Transverse colon (tissue), 4 donors: ENCODE measurements around the gene KDM3A. TPM values are rescaled to one million over a fixed set of nuclear protein-coding genes. Genes with fewer than 3 reads are reported as not detected.
A peak's percentile ranks its signal among the peaks of the same experiment; 100 is the strongest.

ENCODE experiments used
- DNase-seq: peaks from one replicate; pipeline ENCODE4 v3.0.0-alpha.2; 2019
- H3K27ac ChIP-seq, 4 donors: fragments of 200-600 bp; sonication (generic); 2 replicates each; pipeline ENCODE4 v1.5.1; 2016 to 2018; ENCODE audit warnings: inconsistent platforms in 4 of 4
- H3K27me3 ChIP-seq: fragments of 200-600 bp; sonication (generic); 2 replicates; pipeline ENCODE4 v1.5.1; 2017; ENCODE audit warnings: inconsistent platforms
- H3K36me3 ChIP-seq, 4 donors: fragments of 200-600 bp; sonication (generic); 2 replicates each; pipeline ENCODE4 v1.5.1; 2017 to 2019; ENCODE audit warnings: inconsistent platforms in 4 of 4
- H3K4me1 ChIP-seq, 4 donors: fragments of 200-600 bp; sonication (generic); 2 replicates each; pipeline ENCODE4 v1.5.1; 2017 to 2020; ENCODE audit warnings: inconsistent platforms in 4 of 4
- H3K4me3 ChIP-seq, 4 donors: fragments of 200-600 bp; sonication (generic); 1 replicate in 1 of 4; 2 replicates in 3 of 4; pipeline versions ENCODE4 v1.5.1 to v1.6.1; 2017 to 2019; ENCODE audit warnings: inconsistent platforms in 4 of 4
- H3K9me3 ChIP-seq, 2 donors: fragments of 200-600 bp; sonication (generic); 2 replicates each; pipeline ENCODE4 v1.5.1; 2017 to 2019; ENCODE audit warnings: inconsistent platforms in 2 of 2
- EP300 ChIP-seq: sonication (generic); formaldehyde crosslinking; IDR thresholded peaks from one replicate; pipeline ENCODE4 v1.6.1; 2017; ENCODE audit warnings: antibody characterized with exemption, low read depth
- POLR2A ChIP-seq: fragments of 450-650 bp; IDR thresholded peaks from one replicate; pipeline ENCODE4 v1.6.1; 2016; ENCODE audit warnings: antibody characterized with exemption, mild to moderate bottlenecking, moderate library complexity
- POLR2AphosphoS5 ChIP-seq, 3 donors: sonication (generic); formaldehyde crosslinking; IDR thresholded peaks; one replicate each; pipeline ENCODE4 v1.6.1; 2016; ENCODE audit warnings: antibody characterized with exemption in 3 of 3
- whole genome bisulfite sequencing, 2 donors: methylation state at CpG; one replicate each; pipeline ENCODE4 v1.1.5; 2018; ENCODE audit warnings: low coverage in 1 of 2; 5-methylcytosine and 5-hydroxymethylcytosine counted together
- in situ Hi-C, 4 donors: fragments of 200-750 bp; cut with MboI; loops; one replicate each; pipeline versions ENCODE4 v1.15.0 to v1.15.1; 2017; ENCODE audit warnings: low sequenced_read_pairs in 3 of 4, low pct_ligation_motif_present in 1 of 4, low pct_unique_long_range_greater_than_20kb in 1 of 4
- intact Hi-C: fragments of 100-400 bp; cut with DNase I; formaldehyde crosslinking; loops from one replicate; pipeline ENCODE4 v1.15.1; 2023; ENCODE audit warnings: low total_unique reads
- total RNA-seq, 4 donors: library from RNA; depleted of rRNA; stranded (reverse); fragments of >200 nt; gene quantifications; one replicate each; pipeline ENCODE4 v1.1.0, GENCODE V29; 2016
- TF ChIP-seq, protein P1 (sequence below), 5 experiments: fragments of 200-600 bp in 3 of 5; fragments of 450-650 bp in 2 of 5; sonication (generic) in 3 of 5; IDR thresholded peaks; 1 replicate in 2 of 5; 2 replicates in 3 of 5; pipeline ENCODE4 v1.5.1; 2016 to 2017; ENCODE audit warnings: antibody characterized with exemption in 5 of 5, inconsistent platforms in 3 of 5, mild to moderate bottlenecking in 2 of 5, moderate library complexity in 1 of 5

KDM3A gene, protein sequence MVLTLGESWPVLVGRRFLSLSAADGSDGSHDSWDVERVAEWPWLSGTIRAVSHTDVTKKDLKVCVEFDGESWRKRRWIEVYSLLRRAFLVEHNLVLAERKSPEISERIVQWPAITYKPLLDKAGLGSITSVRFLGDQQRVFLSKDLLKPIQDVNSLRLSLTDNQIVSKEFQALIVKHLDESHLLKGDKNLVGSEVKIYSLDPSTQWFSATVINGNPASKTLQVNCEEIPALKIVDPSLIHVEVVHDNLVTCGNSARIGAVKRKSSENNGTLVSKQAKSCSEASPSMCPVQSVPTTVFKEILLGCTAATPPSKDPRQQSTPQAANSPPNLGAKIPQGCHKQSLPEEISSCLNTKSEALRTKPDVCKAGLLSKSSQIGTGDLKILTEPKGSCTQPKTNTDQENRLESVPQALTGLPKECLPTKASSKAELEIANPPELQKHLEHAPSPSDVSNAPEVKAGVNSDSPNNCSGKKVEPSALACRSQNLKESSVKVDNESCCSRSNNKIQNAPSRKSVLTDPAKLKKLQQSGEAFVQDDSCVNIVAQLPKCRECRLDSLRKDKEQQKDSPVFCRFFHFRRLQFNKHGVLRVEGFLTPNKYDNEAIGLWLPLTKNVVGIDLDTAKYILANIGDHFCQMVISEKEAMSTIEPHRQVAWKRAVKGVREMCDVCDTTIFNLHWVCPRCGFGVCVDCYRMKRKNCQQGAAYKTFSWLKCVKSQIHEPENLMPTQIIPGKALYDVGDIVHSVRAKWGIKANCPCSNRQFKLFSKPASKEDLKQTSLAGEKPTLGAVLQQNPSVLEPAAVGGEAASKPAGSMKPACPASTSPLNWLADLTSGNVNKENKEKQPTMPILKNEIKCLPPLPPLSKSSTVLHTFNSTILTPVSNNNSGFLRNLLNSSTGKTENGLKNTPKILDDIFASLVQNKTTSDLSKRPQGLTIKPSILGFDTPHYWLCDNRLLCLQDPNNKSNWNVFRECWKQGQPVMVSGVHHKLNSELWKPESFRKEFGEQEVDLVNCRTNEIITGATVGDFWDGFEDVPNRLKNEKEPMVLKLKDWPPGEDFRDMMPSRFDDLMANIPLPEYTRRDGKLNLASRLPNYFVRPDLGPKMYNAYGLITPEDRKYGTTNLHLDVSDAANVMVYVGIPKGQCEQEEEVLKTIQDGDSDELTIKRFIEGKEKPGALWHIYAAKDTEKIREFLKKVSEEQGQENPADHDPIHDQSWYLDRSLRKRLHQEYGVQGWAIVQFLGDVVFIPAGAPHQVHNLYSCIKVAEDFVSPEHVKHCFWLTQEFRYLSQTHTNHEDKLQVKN (N-terminal part only)
- total RNA-seq = 100 to 1,000 TPM in 1 of 4 donors, 10 to 100 TPM in 3; 40.4 to 173 (median 55.0) TPM

GRCh38 chr2:86440631-86441391, at the start of gene KDM3A:
KDM3A (plus strand) TSS chr2:86441371; CDS start chr2:86442048, 677 bp downstream.
- H3K27me3 ChIP-seq = no peaks in the 10 kb centered on the region
- TF ChIP-seq EP300 (no peak), POLR2A (peak; percentile 96), POLR2AphosphoS5 (IDR thresholded peaks at IDR 0.05) (peak; percentile 41 to 97 (median 46))
- TF ChIP-seq, protein P1, sequence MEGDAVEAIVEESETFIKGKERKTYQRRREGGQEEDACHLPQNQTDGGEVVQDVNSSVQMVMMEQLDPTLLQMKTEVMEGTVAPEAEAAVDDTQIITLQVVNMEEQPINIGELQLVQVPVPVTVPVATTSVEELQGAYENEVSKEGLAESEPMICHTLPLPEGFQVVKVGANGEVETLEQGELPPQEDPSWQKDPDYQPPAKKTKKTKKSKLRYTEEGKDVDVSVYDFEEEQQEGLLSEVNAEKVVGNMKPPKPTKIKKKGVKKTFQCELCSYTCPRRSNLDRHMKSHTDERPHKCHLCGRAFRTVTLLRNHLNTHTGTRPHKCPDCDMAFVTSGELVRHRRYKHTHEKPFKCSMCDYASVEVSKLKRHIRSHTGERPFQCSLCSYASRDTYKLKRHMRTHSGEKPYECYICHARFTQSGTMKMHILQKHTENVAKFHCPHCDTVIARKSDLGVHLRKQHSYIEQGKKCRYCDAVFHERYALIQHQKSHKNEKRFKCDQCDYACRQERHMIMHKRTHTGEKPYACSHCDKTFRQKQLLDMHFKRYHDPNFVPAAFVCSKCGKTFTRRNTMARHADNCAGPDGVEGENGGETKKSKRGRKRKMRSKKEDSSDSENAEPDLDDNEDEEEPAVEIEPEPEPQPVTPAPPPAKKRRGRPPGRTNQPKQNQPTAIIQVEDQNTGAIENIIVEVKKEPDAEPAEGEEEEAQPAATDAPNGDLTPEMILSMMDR (IDR thresholded peaks at IDR 0.05) = peak in 1 of 5 experiments; percentile 27
- in situ Hi-C loops = loop anchor here in 1 of 4 donors (10.0 kb wide), 1 partner anchor 216 kb away; no protein-coding TSS in a partner anchor

GRCh38 chr2:86392873-86393518, 48.2 kb upstream of the KDM3A start:
- Histone ChIP-seq H3K27me3 (no peaks in the 10 kb centered on the region), H3K36me3 (no peaks in the 10 kb centered on the region), H3K9me3 (no peaks in the 10 kb centered on the region), H3K4me3 (no peak overlapping the region), H3K27ac (peak overlapping the region in 3 of 4 donors; percentile 37 to 62 (median 48)), H3K4me1 (peaks cover 4 to 14% (median 12%) of the 10 kb centered on the region in 4 donors)
- WGBS, 2 donors = 55 to 78% methylated on average over 2 to 6 of the region's 6 CpGs
- in situ Hi-C loops = no loop called here
- TF ChIP-seq, protein P1 (IDR thresholded peaks at IDR 0.05) = no peak
- TF ChIP-seq EP300 (no peak), POLR2AphosphoS5 (IDR thresholded peaks at IDR 0.05) (no peak), POLR2A (no peak)
- DNase-seq = no peak
- intact Hi-C loops = no loop called here

More at GRCh38 chr2:86440631-86441391, at the start of gene KDM3A:
- DNase-seq = peak; percentile 100
- 1 to 3% methylated on average over 17 to 50 of the region's 51 CpGs for WGBS, 2 donors
- peak within 1 kb of the TSS; percentile 96 to 99 (median 98) for H3K27ac ChIP-seq
- H3K36me3 ChIP-seq = no peaks in the 10 kb centered on the region
- peak within 1 kb of the TSS; percentile 56 to 85 (median 64) for H3K4me3 ChIP-seq
- H3K9me3 ChIP-seq = peaks cover 18 to 23% of the 10 kb centered on the region in 2 donors
- peaks cover 13 to 36% (median 17%) of the 10 kb centered on the region in 4 donors for H3K4me1 ChIP-seq
- intact Hi-C loops = no loop called here

- H3K4me1 ChIP-seq = peaks cover 4 to 14% (median 12%) of the 10 kb centered on the region in 4 donors
- no peaks in the 10 kb centered on the region for H3K27me3 ChIP-seq
- H3K36me3 ChIP-seq = no peaks in the 10 kb centered on the region
- in situ Hi-C loops (no loop called here), intact Hi-C loops (no loop called here)
- DNase-seq = peak; percentile 29
- peak in 1 of 3 donors; percentile 57 for TF ChIP-seq POLR2AphosphoS5 (IDR thresholded peaks at IDR 0.05)
- TF ChIP-seq POLR2A = no peak
- H3K9me3 ChIP-seq = no peaks in the 10 kb centered on the region
- H3K27ac ChIP-seq = peak overlapping the region; percentile 37 to 62 (median 44)
- H3K4me3 ChIP-seq = no peak overlapping the region
- WGBS, 2 donors = 28% methylated on average over 1 of the region's 1 CpG; no CpG with 5 or more reads in 1 of the 2 donors
These were observed 47.4 kb upstream of the KDM3A start for GRCh38 chr2:86393521-86394491.
